ENCODE measurements around the gene RXRG.

Gene RXRG

DNA sequence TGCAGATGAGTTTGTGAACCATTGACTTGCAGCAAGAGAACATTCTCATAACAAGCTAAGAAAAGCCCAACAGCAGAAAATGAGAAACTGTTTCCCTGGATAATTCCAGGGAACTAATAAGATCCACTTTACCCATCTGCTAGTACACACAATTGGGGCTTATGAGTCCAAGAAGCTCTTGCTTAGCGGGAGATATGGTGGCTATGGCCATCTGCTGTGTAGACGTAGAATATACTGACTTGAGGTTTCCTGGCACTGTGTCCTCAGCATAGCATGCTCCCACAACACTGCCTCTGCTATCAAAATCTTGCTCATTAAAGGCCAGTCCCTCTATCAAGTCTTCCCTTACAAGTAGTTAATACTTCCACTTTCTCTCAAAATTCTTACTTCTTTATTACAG, 6.8 kb upstream of the RXRG start:
- no peak for DNase-seq (ENCODE audit: low read depth in 1 of 2, low spot score in 1 of 2)

DNA sequence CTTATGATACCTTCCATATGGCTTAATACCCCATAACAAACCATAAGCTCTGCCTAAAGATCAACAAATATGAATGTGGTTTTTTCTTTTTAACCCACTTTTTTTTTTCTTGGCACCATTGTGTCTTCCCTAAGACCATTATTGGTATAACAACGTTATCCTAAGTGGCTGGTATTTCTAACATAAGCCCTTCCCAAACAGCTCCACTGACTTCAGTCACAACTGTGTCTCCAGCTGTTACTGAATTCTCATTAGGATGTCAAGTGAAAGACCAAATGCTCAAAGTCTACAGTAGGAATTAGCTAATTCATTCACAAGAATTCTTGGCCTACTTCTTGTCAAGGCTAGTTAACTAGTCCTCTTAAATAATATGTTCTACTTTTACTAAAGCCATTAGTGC, 4.2 kb upstream of the RXRG start:
- DNase-seq (ENCODE audit: low read depth in 1 of 2, low spot score in 1 of 2): no peak

DNA sequence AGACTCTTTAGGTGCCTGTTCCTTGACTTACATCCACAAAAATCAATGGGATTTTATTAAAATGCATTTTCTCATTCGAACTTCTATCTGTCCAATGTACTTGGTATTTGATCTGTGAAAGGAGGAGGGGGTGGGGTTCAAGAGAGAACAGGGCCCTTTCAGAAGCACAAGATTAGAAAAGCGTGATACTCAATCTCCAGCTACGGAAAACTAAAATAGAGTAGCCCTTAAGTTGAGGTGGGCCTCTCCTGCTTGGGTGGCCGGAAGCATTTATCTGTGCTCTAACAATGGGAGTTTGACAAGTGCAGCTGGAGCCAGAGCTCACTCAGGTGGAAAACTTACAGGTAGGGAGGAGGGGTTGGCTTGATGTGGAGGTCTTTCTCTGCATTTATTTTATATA, 462 bp upstream of the RXRG start:
- DNase-seq (ENCODE audit: low read depth in 1 of 2, low spot score in 1 of 2): no peak

DNA sequence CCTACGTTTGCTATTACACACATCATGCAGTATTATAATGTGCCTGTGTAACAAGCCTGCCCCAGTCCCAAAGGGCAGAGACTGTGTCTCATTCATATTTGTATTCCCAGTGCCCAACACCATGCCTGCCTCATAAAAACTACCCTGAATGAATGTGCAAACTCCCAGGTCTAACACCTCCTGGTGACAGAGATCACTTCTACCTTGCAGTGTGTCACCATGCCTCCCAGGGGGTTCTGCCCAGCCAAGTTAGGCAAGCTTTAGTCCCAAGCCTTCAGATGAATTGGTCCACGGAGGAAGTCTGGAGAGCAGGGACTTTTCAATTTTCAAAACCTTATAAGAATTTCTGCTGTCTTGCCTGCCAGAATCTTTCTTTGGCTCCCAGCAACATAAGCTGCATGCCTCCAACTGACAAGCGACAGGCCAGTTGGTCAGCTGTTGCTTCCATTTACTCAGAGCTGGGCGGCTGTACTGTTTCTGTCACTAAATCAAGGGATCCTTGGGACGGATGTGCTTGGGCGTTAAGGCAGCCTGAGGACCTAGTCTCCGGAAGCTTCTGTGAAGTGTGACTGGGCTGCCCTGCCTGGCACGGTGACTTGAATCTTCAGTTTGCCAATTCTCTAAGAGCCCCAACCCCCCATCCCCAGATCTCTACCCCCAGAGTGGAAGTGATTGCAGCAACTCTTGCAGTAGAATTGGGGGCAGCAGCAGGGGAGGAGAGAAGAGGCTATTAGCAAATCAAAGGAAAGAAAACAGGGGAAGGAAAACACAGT, 1.2 kb downstream of the RXRG start:
- no peak for DNase-seq (ENCODE audit: low read depth in 1 of 2, low spot score in 1 of 2)

DNA sequence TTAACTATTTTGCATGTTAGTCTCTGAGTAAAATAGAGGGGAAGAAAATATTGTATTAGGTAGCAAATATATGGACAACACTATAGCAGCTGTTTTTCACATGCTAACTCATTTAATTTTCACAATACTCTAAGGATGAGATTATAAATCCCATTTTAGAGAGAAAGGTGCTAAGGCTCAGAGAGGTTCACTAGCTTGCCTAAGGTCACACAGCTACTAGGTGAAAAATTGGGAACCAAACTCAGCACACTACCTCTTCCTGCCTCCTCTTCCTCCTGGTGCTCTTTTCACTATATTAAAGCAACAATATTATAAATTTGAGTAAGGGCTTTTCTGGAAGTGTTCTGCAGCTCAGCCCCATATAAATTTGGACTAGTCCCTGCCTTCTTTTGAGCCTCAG, 2.3 kb downstream of the RXRG start:
- no peak for DNase-seq (ENCODE audit: low read depth in 1 of 2, low spot score in 1 of 2)

DNA sequence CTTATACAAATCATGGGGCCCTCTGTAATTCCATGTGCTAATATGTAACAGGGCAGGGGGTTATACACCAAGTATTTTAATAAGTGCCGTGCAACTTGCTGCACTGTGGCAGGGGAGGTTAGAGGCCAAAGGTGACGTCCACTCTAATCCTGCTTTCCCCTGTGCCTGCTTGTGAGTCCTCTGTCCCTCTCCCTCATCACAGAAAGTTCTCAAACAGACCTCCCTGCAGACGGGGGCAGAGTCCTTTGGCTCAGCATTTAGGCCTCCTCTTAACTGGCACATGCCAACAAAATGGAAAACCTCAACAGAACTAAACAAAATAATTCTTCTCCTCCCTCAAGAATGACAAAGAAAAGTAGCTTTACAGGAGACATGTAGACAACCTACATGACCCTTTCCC, 2.9 kb downstream of the RXRG start:
- no peak for DNase-seq (ENCODE audit: low read depth in 1 of 2, low spot score in 1 of 2)

DNA sequence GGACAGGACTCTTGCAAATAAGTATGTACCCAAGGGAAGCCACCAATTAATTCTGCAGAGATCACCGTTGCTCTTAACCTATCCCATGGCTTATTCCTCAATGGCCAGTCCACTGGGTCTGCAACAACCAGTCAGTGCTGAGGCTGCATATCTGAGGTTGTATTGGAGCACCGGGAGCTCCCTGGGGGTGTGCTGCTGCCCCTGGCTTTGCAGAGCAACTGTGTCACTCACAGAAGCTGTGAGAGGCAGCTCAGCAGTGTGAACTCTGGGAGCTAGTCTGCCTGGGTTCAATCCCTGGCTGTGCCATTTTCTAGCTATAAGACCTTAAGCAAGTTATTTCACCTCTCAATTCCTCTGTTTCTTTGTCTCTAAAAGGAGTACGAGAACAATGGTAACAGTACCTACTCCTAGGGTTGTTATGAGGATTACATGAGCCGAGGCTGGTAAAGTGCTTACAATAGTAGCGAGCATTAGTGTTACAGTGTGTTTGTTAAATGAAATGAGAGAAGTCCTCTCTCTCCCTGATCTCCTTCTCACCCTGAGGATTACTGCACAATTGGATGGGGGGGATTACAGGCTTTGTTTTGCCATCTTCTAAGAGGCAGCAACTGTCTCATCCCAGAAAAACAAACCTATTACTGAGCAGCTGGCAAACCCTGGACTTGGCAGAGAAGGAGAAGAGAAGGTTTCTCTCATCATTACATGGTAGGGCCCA, 3.6 kb downstream of the RXRG start:
- no peak for DNase-seq (ENCODE audit: low read depth in 1 of 2, low spot score in 1 of 2)

DNA sequence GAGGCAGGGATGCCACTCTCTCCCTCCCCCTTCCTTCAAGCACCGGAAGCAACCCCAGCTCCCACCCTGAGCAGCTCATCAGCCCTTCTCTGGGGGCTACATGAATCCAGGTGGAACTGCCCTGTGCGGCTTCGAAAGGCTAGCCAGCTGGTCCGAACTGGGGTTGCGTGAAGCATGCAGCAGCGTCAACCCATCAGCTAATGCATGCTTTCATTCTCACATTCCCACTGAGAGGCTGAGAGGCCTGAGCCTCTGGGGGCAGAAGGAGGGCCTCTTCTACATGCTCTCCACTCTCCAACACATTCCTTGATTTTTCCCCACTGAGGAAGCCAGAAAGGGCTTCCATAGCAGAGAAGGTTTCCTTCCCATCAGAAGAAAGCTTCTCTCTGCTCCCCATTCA, 5.6 kb downstream of the RXRG start:
- DNase-seq (ENCODE audit: low read depth in 1 of 2, low spot score in 1 of 2): no peak

DNA sequence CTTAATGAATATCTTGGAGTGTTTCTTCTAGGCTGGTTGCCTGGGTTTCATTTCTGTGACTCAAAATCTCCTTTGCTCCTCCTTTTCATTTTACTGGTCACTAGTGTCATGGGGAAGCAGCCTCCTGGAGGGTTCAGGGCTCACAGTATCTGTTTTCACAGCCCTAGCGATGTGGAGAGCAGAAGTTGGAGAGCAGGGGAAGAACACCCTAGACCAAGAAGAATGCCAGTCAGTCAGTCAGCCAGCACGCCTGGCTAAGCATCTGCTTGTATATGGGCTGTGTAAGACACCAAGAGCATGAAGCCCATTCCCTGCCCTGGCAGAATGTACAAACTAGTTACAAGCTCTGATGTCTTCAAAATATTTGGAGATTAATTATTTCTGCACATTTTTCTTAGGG, 7.9 kb downstream of the RXRG start:
- DNase-seq (ENCODE audit: low read depth in 1 of 2, low spot score in 1 of 2): no peak

DNA sequence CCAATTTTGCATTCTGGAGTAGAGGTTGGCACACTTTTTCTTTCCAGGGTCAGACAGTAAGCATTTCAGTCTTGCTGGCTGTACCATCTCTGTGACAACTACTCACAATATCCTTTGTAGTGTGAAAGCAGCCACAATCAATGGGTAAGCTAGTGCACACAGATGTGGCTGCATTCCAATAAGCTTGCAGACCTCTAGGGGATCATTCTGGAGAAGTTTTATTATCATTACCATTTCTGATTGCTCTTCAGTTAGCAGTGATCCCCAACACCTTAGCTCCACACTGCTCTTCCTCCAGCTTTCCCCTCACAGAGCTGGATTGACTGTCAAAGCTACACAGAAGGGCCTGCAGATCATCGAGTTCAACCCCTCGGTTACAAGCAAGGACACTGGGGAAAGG, 9.1 kb downstream of the RXRG start:
- no peak for DNase-seq (ENCODE audit: low read depth in 1 of 2, low spot score in 1 of 2)

DNA sequence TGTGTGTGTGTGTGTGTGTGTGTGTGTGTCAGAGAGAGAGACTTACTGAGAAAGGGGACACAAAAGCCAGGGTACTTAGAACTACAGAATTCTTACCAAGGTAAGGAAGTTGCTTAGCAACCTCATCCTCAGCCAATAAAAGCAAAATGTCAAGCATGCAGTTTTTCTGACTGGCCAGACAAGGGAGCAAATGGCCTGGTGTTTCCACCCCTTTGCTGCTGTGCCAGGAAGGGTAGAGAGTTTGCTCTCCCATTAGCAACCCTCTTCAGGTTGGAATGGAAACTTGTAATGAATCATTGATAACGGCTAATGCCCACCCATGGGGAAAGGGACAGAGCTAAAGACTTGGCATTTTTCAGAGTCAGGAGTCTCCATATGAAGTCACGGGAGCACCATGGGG, 10.6 kb downstream of the RXRG start:
- no peak for DNase-seq (ENCODE audit: low read depth in 1 of 2, low spot score in 1 of 2)

DNA sequence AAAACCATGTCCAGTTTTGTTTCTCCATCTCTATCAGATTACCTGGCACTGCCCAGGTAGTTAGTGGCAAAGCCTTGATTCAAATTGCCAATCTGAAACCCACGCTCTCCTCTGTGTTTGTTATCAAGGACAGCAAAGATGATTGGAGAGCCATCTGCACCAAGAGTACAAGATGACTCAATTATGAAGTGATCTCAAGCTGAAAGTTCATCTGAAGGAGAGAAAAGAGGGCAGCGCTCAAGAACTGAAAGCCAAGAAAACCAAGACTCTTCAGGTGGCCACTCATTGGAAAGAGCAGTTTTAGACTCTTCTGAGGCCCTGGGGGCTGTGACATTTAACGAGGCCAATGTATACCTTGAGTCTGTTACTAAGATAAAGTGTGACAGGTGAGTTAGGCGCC, 13.8 kb downstream of the RXRG start:
- no peak for DNase-seq (ENCODE audit: low read depth in 1 of 2, low spot score in 1 of 2)

DNA sequence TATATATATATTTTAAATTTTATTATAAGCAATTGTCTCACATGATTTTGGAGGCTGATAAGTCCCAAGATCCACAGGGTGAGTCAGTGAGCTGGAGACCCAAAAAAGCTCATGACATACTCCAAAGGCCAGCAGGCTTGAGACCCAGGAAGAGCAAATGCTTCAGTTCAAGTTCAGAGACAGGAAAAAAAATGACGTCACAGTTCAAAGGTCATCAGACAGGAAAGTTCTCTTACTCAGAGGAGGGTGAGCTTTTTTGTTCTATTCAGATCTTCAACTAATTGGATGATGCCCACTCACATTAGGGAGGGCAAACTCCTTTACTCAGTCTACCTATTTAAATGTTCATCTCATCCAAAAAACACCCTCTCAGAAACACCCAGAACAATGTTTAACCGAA, 18.2 kb downstream of the RXRG start:
- DNase-seq (ENCODE audit: low read depth in 1 of 2, low spot score in 1 of 2): no peak

DNA sequence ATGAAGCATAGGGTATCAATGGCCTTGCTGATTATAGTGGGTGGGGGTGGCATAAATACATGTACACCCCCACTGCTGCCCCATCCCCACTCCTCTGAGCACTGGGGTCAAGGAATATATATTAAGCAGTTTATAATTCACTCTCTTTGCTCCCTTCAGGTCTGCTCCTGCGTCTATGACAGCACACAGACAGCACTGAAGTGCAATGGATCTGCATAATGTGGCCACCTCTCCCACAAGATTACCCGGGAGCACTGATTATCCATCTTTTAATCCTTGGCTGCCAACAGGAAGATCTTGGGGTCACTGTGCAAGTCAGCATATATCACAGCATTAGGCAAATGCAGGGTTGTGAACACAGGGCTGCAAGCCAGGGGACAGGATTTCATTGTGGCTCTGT, 19.3 kb downstream of the RXRG start:
- no peak for DNase-seq (ENCODE audit: low read depth in 1 of 2, low spot score in 1 of 2)

DNA sequence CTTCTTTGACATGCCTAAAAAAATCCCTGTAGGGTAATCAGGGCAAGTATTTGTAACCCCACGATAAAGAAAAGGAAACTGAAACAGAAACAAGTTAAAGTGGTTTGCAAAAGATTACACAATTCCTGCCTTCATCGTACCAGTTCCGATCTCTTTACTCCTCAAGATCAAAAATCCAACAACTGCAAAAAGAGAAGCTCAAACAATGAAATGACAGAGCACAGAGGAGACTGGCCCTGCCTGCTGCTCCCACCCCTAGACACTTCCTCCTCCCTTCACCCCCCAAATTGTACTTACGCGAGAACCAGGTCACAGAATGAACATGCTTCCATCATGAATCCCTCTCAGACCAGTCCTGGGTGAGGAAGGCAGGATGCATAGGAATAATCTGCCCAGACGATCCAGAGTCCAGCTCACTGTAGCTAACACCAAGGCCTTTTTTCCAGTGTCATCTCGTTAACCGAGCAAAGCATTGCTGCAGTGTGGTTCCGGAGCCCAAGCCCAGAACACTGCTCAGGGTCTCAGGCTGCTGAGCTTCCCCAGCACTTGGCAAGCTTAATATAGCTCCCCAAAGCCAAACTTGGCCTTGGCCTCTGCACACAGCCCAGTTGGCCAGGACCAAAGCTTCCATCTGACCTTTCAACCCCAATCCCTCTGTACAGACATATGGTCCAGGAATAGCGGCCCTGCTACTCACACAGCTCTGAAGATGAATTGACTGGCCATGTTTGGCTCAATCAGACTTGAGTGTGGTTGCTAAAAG, 20.3 kb downstream of the RXRG start:
- DNase-seq (ENCODE audit: low read depth in 1 of 2, low spot score in 1 of 2): no peak

DNA sequence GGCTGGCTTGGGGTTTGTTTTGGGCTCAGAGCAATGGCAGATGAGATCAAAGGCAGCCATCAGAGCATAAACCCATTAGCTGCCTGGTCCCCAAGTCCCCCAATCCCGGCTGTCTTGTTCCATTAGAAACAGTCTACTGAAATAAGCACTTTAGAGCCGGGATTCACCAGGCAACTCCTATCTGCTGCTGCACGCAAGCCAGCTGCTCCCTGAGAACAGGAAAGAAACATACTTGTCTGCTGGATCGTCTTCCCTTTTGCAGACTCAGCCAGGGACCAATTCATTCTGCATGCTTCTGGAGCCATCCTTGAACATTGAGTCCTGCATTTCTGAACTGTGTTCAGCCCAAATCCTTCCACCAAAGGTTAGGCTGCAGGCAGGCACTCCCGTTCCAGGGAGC, 21.8 kb downstream of the RXRG start:
- no peak for DNase-seq (ENCODE audit: low read depth in 1 of 2, low spot score in 1 of 2)

DNA sequence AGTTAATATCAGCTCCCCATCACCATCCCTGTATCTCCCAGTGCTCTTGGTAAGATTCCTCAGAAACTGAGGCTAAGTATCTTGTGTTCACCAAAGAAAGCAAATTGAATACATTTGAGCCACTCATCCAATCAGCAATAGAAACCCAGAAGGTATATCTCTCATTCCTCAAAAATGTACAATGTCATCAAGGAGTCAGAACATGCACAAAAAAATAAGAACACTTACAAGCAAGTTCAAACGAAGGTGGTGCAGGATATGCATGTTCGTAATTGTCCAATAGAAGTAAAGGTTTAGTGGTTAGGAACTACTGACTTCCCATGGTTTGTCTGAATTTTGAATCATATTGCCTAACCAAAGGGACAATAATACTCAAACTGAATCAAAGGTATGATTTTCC, 24.3 kb downstream of the RXRG start:
- DNase-seq (ENCODE audit: low read depth in 1 of 2, low spot score in 1 of 2): no peak

DNA sequence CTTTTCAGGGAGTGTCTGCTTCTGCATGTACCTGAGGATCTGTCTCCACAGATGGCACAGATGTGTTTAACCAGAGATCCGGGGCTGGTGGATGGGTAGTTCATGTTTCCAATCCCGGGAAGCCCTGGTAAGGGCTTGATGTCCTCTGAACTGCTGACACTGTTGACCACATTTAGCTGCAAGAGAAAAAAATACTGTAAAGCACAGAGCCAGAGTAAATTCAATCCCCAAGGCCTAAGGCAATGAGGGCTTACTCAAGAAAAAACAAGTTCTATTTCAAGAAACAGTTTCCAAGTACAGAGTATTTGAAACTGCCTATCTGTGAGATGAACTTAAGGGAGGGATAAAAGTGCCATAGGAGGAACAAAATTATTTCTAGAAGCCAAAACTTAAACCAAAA, 25.1 kb downstream of the RXRG start:
- DNase-seq (ENCODE audit: low read depth in 1 of 2, low spot score in 1 of 2): no peak

DNA sequence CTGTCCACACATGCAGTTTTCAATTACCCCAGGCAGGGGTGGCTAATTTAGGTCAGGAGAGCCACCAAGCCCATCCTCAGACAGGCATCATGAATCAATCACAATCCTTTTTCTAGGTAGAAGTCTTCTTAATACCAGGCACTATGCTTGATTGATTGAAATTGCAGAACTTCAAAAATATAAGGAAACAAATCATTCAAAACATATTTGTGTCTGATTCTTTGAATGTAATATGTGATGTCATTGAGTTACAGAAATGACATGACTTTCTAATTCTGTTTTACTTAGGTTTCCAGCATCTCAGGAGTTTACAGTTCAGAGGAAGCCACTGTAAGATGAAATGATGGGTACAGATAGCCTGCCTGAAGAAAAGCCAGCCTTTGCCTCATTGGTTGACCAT, 26.7 kb downstream of the RXRG start:
- no peak for DNase-seq (ENCODE audit: low read depth in 1 of 2, low spot score in 1 of 2)

DNA sequence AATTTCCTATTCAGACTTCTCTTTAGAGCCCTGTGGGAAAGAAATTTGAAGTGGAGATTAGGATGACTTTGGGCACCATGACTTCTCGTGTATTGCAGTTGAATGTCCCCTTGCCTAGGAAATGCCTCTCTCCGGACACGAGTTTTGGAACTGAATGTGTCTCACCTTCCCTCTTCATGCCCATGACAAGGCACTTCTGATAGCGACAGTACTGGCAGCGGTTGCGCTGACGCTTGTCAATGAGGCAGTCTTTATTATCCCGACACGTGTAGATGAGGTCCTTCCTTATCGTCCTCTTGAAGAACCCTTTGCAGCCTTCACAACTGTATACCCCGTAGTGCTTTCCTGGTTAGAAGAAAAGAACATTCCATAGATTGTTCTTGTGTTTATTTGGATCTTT, 28.1 kb downstream of the RXRG start:
- no peak for DNase-seq (ENCODE audit: low read depth in 1 of 2, low spot score in 1 of 2)

DNA sequence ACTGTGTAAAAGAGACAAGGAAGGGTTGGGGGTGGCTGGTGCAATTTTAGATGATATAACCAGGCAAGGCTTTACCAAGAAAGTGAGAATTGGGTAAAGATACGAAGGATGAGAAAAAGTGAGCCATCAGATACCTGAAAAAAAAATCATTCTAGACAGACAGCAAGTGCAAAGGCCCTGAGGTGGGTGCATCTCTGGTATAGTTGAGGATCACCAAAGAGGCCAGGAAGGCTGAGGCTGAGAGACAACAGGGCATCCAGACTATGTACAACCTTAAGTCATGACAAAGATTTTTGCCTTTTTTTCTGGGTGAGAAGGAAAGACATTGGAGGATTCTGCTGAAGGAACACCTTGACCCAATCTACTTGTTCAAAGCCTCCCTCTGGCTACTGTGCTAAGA, 29.9 kb downstream of the RXRG start:
- no peak for DNase-seq (ENCODE audit: low read depth in 1 of 2, low spot score in 1 of 2)

DNA sequence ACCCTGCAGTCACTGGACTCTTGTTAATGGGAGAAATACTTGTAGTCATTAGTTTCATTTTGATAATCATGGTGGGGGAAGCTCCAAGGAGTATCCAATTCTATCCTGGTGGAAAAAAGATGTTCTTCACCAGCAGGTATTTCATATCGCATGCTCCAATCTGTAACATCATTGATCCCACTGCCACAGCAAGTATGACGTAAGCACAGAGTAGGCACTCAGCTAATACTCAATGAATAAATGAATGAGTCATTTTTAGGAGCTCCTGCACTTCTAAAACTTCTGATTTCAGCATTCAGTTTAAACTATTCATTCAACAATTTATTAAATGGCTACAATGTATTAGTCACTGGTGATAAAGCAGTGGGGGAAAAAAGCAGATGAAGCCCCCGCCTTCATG, 30.3 kb downstream of the RXRG start:
- DNase-seq (ENCODE audit: low read depth in 1 of 2, low spot score in 1 of 2): no peak

Data from stimulated activated CD4-positive, alpha-beta T cell treated with anti-CD3 and anti-CD28 coated beads, Interleukin-15, amount 100 ng/mL, for 1 hour (primary cell).